NCI-H524 treated with DMSO at 0.1 percent for 48 hours (cell line): Measurements from ENCODE around the gene TAB2.

Experiments used
- DNase-seq: peaks from one replicate; lab custom pipeline; 2025; lab: John Stamatoyannopoulos, UW

Gene TAB2

GRCh38 chr6:149419696-149420404 lies 102.3 kb downstream of the TAB2 start:
- no peak for DNase-seq

GRCh38 chr6:149421132-149421531 lies 103.6 kb downstream of the TAB2 start:
- DNase-seq = no peak

- DNase-seq = no peak
These were observed 105.1 kb downstream of the TAB2 start for GRCh38 chr6:149422581-149422980.

- DNase-seq = no peak
These were observed 106.5 kb downstream of the TAB2 start for GRCh38 chr6:149423964-149424440.

GRCh38 chr6:149425224-149425623 lies 107.7 kb downstream of the TAB2 start:
- DNase-seq = no peak

- no peak for DNase-seq
These were observed 108.2 kb downstream of the TAB2 start for GRCh38 chr6:149425754-149426153.

GRCh38 chr6:149428606-149429005 lies 111.1 kb downstream of the TAB2 start:
- DNase-seq = no peak

GRCh38 chr6:149429427-149430360 lies 112.2 kb downstream of the TAB2 start:
- DNase-seq = no peak

- peak; percentile 66 for DNase-seq
These were observed 114.6 kb downstream of the TAB2 start for GRCh38 chr6:149431905-149432775.

- no peak for DNase-seq
These were observed 115.9 kb downstream of the TAB2 start for GRCh38 chr6:149433405-149433804.

- DNase-seq = no peak
These were observed 116.4 kb downstream of the TAB2 start for GRCh38 chr6:149433881-149434280.

GRCh38 chr6:149435919-149436586 lies 118.5 kb downstream of the TAB2 start:
- no peak for DNase-seq

GRCh38 chr6:149436647-149437046 lies 119.1 kb downstream of the TAB2 start:
- DNase-seq = no peak

GRCh38 chr6:149437212-149437611 lies 119.7 kb downstream of the TAB2 start:
- DNase-seq = no peak

GRCh38 chr6:149438855-149439254 lies 121.3 kb downstream of the TAB2 start:
- DNase-seq = no peak

GRCh38 chr6:149439626-149440025 lies 122.1 kb downstream of the TAB2 start:
- DNase-seq = no peak

GRCh38 chr6:149440735-149441671 lies 123.5 kb downstream of the TAB2 start:
- no peak for DNase-seq

GRCh38 chr6:149441740-149442139 lies 124.2 kb downstream of the TAB2 start:
- no peak for DNase-seq

- no peak for DNase-seq
These were observed 126.1 kb downstream of the TAB2 start for GRCh38 chr6:149443411-149444181.
